Forelimb muscle (tissue), 1 donor: ENCODE results near the gene WDR45B. TPM values are rescaled to one million over a fixed set of nuclear protein-coding genes. Genes with fewer than 3 reads are reported as not detected.
"Not testable (repeated sequence)": the region's sequence is repeated elsewhere in the genome, so short reads cannot be mapped to it uniquely, and the experiment has no call there.

Experiments
- DNase-seq: peaks from one replicate; pipeline ENCODE4 v3.0.0-alpha.2; 2013; ENCODE audit warnings: low read depth
- polyA plus RNA-seq: library from polyadenylated mRNA; unstranded; fragments of 120-200 nt; gene quantifications from one replicate; pipeline ENCODE4 v1.2.1, GENCODE V29; 2013; ENCODE audit not compliant: insufficient read length

Gene WDR45B
- polyA plus RNA-seq, 1 donor: 56.1 TPM

DNA sequence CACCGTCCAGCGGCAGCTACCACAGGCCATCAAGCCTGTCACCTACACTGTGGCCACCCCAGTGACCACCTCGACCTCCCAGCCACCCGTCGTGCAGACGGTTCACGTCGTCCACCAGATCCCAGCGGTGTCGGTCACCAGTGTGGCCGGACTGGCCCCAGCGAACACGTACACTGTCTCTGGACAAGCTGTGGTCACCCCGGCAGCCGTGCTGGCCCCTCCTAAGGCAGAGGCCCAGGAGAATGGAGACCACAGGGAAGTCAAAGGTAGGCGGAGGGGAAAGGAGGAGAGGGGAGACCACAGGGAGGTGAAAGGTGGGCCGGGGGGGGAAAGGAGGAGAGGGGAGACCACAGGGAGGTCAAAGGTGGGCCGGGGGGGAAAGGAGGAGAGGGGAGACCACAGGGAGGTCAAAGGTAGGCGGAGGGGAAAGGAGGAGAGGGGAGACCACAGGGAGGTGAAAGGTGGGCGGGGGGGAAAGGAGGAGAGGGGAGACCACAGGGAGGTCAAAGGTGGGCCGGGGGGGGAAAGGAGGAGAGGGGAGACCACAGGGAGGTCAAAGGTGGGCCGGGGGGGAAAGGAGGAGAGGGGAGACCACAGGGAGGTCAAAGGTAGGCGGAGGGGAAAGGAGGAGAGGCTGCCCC lies 62.2 kb downstream of the WDR45B start:
- DNase-seq: not testable (repeated sequence)

GRCh38 chr17:82583720-82584234 lies 64.5 kb downstream of the WDR45B start:
- no peak for DNase-seq

- no peak for DNase-seq
Observed at GRCh38 chr17:82582709-82583108, 65.5 kb downstream of the WDR45B start.

DNA sequence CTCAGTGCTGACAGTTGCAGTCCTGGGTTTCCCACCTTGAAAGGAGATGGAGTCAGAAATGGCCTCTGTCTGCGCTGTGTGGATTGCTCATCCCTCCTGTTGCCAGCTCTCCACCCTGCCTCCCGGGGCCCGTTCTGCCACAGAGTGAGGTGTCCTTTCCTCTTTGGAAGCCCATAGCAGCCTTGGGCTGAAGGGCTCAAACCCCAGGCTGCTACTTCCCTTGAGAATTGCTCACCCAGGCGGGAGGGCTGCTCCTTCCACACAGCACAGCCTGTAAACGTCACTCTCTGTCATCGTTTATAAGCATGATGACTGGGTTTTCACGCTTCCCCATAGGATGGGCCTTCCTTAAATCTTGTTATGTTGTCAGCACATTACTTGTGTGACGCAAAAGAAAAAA lies 66.0 kb downstream of the WDR45B start:
- DNase-seq: no peak

DNA sequence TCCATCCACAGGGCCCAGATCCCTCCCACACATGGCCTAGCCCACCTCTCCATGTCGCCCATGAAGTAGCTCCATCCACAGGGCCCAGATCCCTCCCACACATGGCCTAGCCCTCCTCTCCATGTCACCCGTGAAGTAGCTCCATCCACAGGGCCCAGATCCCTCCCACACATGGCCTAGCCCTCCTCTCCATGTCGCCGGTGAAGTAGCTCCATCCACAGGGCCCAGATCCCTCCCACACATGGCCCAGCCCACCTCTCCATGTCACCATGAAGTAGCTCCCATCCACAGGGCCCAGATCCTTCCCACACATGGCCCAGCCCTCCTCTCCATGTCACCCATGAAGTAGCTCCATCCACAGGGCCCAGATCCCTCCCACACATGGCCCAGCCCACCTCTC lies 68.3 kb downstream of the WDR45B start:
- DNase-seq: not testable (repeated sequence)

DNA sequence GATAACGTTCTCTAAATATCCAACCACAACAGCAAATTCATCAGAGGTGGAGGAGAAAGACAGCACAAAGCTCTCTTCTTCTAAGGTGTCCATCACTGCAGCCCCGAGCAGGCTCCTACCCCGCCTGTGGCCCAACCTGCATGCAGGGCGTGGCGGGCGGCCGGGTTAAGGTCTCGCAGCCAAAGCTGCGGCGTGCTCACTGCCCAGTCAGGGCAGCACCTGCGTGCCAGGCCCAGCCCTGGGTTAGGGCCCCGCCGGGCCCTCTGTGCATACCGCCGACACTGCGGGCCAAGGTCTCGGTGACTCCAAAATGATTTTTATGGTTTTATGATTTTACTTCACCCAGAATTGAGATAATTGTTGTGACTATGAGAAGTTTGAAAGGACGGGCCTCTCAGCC lies 70.9 kb downstream of the WDR45B start:
- no peak for DNase-seq

GRCh38 chr17:82575581-82576221 lies 72.5 kb downstream of the WDR45B start:
- not testable (repeated sequence) for DNase-seq

- DNase-seq: no peak
Observed at GRCh38 chr17:82574041-82574440, 74.2 kb downstream of the WDR45B start.

- no peak for DNase-seq
Observed at GRCh38 chr17:82571855-82572254, 76.4 kb downstream of the WDR45B start.

GRCh38 chr17:82570277-82570676 lies 78.0 kb downstream of the WDR45B start:
- no peak for DNase-seq

GRCh38 chr17:82569621-82570020 lies 78.6 kb downstream of the WDR45B start:
- no peak for DNase-seq

DNA sequence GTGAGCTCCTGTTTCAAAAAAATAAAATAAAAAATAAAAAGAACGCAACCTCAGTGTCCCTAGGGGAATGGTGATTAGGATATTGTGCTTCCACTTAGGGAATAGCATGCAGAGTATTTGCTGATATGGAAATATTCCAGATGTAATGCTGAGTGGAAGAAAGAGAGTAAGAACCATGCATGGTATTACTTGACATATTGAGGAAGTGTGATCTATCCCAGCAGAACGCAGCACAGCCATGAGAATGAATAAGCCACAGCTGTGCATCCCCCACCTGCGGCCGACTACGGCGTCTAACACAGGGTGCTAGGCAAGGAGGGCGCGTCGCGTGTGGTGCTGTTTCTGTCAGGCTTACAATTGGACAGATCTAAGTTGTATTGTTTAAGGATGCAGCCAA lies 79.2 kb downstream of the WDR45B start:
- DNase-seq: no peak

- no peak for DNase-seq
Observed at GRCh38 chr17:82567286-82567685, 81.0 kb downstream of the WDR45B start.

DNA sequence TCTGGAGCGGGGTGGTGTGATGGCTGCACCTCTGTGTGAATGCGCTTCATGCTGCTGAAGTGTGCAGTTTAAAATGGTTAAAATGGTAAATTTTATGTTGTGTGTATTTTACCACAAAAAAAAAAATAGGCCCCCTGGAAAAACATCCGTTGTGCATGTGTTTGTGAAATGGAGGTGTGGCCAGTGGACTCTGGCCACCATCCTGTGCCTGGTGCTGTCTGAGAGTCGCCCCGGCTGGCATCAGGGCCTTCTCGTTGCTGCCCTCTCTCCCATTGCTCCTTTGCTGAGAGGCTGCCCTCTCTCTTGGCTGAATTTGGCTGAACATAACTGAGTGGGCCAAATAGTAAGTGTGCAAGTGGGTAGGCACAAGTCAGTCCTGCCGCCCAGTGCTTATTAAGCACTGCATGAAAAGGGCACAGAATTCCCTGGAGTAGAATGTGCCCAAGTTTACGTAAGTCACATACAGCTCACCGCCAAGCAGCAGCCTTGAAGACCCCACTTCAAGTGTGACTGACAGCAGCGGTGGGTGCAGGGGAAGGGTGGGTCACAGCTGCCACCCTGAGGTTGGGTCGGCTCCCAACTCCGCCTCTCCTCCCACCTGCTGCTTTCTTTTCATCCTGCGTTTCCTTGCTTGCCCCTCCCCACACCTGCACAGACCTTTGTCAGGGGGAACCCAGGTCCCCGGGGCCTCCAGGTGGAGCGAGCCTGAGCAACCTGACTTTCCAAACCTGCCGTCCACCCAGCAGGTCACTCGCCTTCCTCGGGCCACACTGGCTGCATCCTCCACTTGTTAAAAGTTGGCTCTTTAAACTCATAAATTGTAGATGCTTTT lies 81.9 kb downstream of the WDR45B start:
- DNase-seq: no peak

GRCh38 chr17:82565551-82565950 lies 82.7 kb downstream of the WDR45B start:
- peak; percentile 52 for DNase-seq

Other genes starting within 250 kb of the WDR45B start
- gene HEXD, start 230.1 kb downstream of the WDR45B start, polyA plus RNA-seq: 19.6 TPM
- gene OGFOD3, start 229.9 kb downstream of the WDR45B start, polyA plus RNA-seq: 17.9 TPM
- 25.2 TPM for gene CYBC1, start 197.7 kb downstream of the WDR45B start, polyA plus RNA-seq
- gene NARF, start 189.7 kb downstream of the WDR45B start, polyA plus RNA-seq: 60.0 TPM
- 37.9 TPM for gene FOXK2, start 128.7 kb downstream of the WDR45B start, polyA plus RNA-seq
- 48.8 TPM for gene RAB40B, start 50.3 kb upstream of the WDR45B start, polyA plus RNA-seq
- gene FN3KRP, start 68.3 kb upstream of the WDR45B start, polyA plus RNA-seq: 31.0 TPM
- 19.1 TPM for gene FN3K, start 87.2 kb upstream of the WDR45B start, polyA plus RNA-seq
- gene TBCD, start 103.6 kb upstream of the WDR45B start, polyA plus RNA-seq: 54.9 TPM
- gene ZNF750, start 191.6 kb upstream of the WDR45B start, polyA plus RNA-seq: 0.18 TPM